Measurements from ENCODE around the gene ZNF761. TPM values are rescaled to one million over a fixed set of nuclear protein-coding genes. Genes with fewer than 3 reads are reported as not detected.
A peak's percentile ranks its signal among the peaks of the same experiment; 100 is the strongest.
"Not testable (repeated sequence)": the region's sequence is repeated elsewhere in the genome, so short reads cannot be mapped to it uniquely, and the experiment has no call there.

ZNF761 gene
- total RNA-seq, 1 experiment from 2014 or later: 15.8 TPM

DNA sequence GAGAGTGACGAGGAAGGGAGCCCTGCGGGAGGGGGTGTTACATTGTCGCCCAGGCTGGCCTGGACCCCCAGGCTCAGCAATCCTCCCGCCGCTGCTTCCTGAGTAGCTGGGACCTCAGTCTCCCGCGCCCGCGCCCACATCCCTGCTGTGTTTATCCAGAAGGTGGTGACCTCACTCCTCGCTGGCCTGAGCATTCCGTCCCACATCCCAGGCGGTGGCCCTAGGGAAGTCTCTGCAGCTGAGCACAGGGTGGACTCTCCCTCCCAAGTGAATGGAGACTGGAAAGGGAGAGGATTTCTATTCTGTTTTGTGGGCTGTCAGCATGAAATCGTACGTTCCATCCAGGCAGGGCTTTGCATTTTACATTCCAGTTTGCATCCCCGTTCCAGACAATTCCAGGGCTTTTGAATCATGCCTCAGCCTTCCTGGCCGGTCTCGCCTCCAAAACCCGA is 37.2 kb upstream of the ZNF761 start:
- peak; percentile 74 for ATAC-seq

DNA sequence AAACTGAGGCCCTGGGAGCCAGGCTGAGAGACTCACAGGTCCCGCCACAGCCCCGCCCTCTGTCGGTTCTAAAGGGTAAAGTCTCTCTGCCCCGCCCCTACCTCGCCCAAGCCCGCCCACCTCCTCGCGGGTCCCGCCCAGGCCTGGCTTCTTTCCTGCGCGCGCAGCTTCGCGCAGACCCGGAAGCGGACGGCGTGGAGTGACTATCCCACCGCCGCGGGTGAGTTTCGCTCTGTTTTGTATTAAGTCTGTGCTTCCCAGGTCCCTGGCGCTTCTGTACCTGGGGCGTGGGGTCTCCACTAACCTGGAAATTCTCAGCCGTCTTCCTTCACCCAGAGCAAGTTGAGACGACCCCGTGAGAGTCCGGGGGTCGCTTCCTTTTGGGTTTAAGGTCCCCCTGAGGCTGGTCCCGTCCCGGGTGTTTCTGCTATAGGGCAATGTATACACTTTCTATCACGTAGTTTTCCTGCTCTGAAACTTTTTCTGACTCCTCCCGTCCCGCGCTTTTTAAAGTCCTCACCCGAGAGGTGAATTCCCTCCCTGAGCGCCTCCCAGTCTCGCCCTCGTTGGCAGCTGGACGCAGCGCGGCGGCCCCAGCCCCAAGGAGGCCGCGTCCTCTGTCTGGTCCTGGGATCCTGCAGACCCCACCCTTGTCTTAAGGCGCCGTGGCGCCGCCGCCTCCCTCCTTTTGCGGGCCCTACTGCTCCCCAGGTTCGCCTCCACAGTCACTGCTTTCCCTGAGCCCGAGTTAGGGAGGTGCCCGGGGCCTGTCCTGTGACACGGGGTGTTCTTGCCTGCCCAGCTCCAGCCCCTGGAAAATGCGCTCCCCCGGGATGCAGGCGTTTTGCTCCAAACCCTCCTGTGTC is 36.6 kb upstream of the ZNF761 start, which contains the start of gene ZNF765:
Gene ZNF765 (plus strand): TSS at position 176 of the 866 bp plus-strand sequence. CDS start 2,867 bp downstream, outside the sequence.
- Histone ChIP-seq H3F3A (ENCODE audit: low read length, unreplicated experiment) (no peaks in the 10 kb centered on the region), H2AFZ (ENCODE audit: low read length) (peak within 1 kb of the TSS; percentile 85), H3K27ac (ENCODE audit: low read length) (peak within 1 kb of the TSS; percentile 51), H3K9me2 (replicated peaks; ENCODE audit: low read length) (no peaks in the 10 kb centered on the region), H3K79me2 (ENCODE audit: low read length) (peaks cover 16% of the 10 kb centered on the region; the same call in 1 of the 2 replicates), H3K4me3 (ENCODE audit: low read length) (peak within 1 kb of the TSS; percentile 87), H3K9ac (ENCODE audit: low read length) (peak within 1 kb of the TSS; percentile 81), H3K27me3 (ENCODE audit: low read length) (no peaks in the 10 kb centered on the region), H4K20me1 (ENCODE audit: low read length) (no peaks in the 10 kb centered on the region), H3K4me1 (ENCODE audit: insufficient read depth, low read length) (peaks cover 7% of the 10 kb centered on the region; the same call in 1 of the 2 replicates), H3K4me2 (ENCODE audit: low read length) (peak within 1 kb of the TSS; percentile 95), H3K9me3 (ENCODE audit: low read length) (0 out of 2 replicates have a peak, but pooled peaks cover 4% of the 10 kb centered on the region), H3K36me3 (ENCODE audit: low read depth, low read length) (peaks cover 18% of the 10 kb centered on the region)
- POLR2A ChIA-PET (ENCODE audit: unreplicated experiment): no interaction called here
- CTCF ChIA-PET: interaction anchor here (1.5 kb wide), 1 partner anchor 29 kb away, joined by 3 read pairs; the partner anchor contains the start of gene ZNF525
- ATAC-seq: peak; percentile 88
- TSS peak; percentile 65 for BruUV-seq (replicated peaks)
- DNase-seq: peak; percentile 94
- intact Hi-C loops (cut with micrococcal nuclease): loop anchor here (1.0 to 10.0 kb wide), 4 partner anchors 30 to 200 kb away; partner anchors contain the start of genes ZNF525, ZNF665 and ZNF761
- no peak for TF ChIP-seq EZH2 (IDR thresholded peaks at IDR 0.05; ENCODE audit: low read length, unreplicated experiment)
- TF ChIP-seq, protein P1, sequence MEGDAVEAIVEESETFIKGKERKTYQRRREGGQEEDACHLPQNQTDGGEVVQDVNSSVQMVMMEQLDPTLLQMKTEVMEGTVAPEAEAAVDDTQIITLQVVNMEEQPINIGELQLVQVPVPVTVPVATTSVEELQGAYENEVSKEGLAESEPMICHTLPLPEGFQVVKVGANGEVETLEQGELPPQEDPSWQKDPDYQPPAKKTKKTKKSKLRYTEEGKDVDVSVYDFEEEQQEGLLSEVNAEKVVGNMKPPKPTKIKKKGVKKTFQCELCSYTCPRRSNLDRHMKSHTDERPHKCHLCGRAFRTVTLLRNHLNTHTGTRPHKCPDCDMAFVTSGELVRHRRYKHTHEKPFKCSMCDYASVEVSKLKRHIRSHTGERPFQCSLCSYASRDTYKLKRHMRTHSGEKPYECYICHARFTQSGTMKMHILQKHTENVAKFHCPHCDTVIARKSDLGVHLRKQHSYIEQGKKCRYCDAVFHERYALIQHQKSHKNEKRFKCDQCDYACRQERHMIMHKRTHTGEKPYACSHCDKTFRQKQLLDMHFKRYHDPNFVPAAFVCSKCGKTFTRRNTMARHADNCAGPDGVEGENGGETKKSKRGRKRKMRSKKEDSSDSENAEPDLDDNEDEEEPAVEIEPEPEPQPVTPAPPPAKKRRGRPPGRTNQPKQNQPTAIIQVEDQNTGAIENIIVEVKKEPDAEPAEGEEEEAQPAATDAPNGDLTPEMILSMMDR (conservative IDR thresholded peaks at IDR 0.05; ENCODE audit: low read depth, low read length): peak; percentile 41

More for the DNA sequence above, 37.2 kb upstream of the ZNF761 start:
- Histone ChIP-seq H3K36me3 (ENCODE audit: low read depth, low read length) (peaks cover 12% of the 10 kb centered on the region), H3K79me2 (ENCODE audit: low read length) (peaks cover 16% of the 10 kb centered on the region; the same call in 1 of the 2 replicates), H3K9me2 (replicated peaks; ENCODE audit: low read length) (no peaks in the 10 kb centered on the region), H3K9ac (ENCODE audit: low read length) (peak overlapping the region; percentile 81), H3K27ac (ENCODE audit: low read length) (peak overlapping the region; percentile 49), H3K4me1 (ENCODE audit: insufficient read depth, low read length) (peaks cover 7% of the 10 kb centered on the region; the same call in 1 of the 2 replicates), H3K4me3 (ENCODE audit: low read length) (peak overlapping the region; percentile 87), H3K27me3 (ENCODE audit: low read length) (no peaks in the 10 kb centered on the region), H3K4me2 (ENCODE audit: low read length) (peak overlapping the region; percentile 95), H2AFZ (ENCODE audit: low read length) (peak overlapping the region; percentile 82), H3F3A (ENCODE audit: low read length, unreplicated experiment) (no peaks in the 10 kb centered on the region), H3K9me3 (ENCODE audit: low read length) (0 out of 2 replicates have a peak, but pooled peaks cover 4% of the 10 kb centered on the region), H4K20me1 (ENCODE audit: low read length) (no peaks in the 10 kb centered on the region)
- intact Hi-C loops (cut with micrococcal nuclease): loop anchor here (2.0 to 10.0 kb wide), 2 partner anchors 60 to 200 kb away; partner anchors contain the start of gene ZNF665
- BruUV-seq (replicated peaks): no TSS peak
- ChIA-PET CTCF (interaction anchor here (1.5 kb wide), 1 partner anchor 28 kb away, joined by 3 read pairs; the partner anchor contains the start of gene ZNF525), POLR2A (ENCODE audit: unreplicated experiment) (no interaction called here)
- TF ChIP-seq EZH2phosphoT487 (IDR thresholded peaks at IDR 0.05; ENCODE audit: borderline replicate concordance, low read length) (no peak), EZH2 (IDR thresholded peaks at IDR 0.05; ENCODE audit: low read length, unreplicated experiment) (no peak)
- TF ChIP-seq, protein P1 (conservative IDR thresholded peaks at IDR 0.05; ENCODE audit: low read depth, low read length): no peak
- DNase-seq: peak; percentile 63

DNA sequence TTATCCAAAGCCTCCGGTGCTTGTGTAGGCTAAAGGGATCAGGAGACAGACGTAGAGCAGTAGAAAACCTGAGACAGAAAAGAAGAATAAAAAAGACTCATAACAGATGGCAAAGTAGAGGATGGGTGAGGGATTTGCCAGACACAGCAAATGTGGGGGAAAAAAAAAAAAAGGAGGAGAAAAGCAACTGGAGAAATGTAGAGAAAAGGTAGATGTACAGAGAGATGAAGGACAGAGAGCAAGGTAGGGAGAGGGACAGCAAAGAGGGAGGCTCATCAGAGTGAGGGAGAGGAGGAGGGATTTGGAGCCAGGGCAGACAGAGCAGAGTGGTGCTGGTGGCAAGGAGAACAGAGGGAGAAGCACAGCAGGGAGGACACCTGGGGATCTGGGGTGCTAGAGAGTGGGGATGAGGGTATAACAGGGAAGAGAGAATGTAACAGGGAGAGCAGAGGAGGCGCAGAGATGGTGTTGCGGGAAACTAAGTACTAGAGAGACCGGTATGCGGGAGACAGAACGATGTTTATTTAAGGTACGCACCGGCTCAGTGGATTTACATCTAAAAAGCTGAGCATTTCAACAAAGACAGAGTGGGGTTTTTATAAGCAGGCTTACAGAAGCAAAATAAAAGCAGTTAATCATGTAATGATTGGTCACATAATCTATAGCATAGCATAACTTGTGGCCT is 35.8 kb upstream of the ZNF761 start:
- H3K27ac ChIP-seq (ENCODE audit: low read length); BruUV-seq (replicated peaks); H3K9me3 ChIP-seq (ENCODE audit: low read length); H3K9me2 ChIP-seq (replicated peaks; ENCODE audit: low read length); H3K4me1 ChIP-seq (ENCODE audit: insufficient read depth, low read length); DNase-seq; CTCF ChIA-PET; H4K20me1 ChIP-seq (ENCODE audit: low read length); H3F3A ChIP-seq (ENCODE audit: low read length, unreplicated experiment); H3K27me3 ChIP-seq (ENCODE audit: low read length); POLR2A ChIA-PET (ENCODE audit: unreplicated experiment); ATAC-seq: not testable (repeated sequence)
- Histone ChIP-seq H3K79me2 (ENCODE audit: low read length) (peaks cover 16% of the 10 kb centered on the region; the same call in 1 of the 2 replicates), H3K4me3 (ENCODE audit: low read length) (peak overlapping the region; percentile 87), H3K4me2 (ENCODE audit: low read length) (peak overlapping the region; percentile 95), H2AFZ (ENCODE audit: low read length) (peak overlapping the region; percentile 85), H3K9ac (ENCODE audit: low read length) (peak overlapping the region; percentile 81), H3K36me3 (ENCODE audit: low read depth, low read length) (peaks cover 24% of the 10 kb centered on the region)
- intact Hi-C loops (cut with micrococcal nuclease): loop anchor here (1.0 to 10.0 kb wide), 4 partner anchors 31 to 201 kb away; partner anchors contain the start of genes ZNF525, ZNF665 and ZNF761
